ENCODE results near the gene ANGPTL2.

ANGPTL2 gene

GRCh38 chr9:127050152-127050551 lies 72.3 kb downstream of the ANGPTL2 start:
- no peaks in the 10 kb centered on the region for H3K36me3 ChIP-seq (ENCODE audit: control insufficient read depth, insufficient read depth, low read length)

GRCh38 chr9:127049581-127049980 lies 72.9 kb downstream of the ANGPTL2 start:
- no peak for TF ChIP-seq CTCF (IDR thresholded peaks at IDR 0.05; ENCODE audit: insufficient read depth, low read length, poor library complexity, severe bottlenecking)

More at GRCh38 chr9:127050152-127050551, 72.3 kb downstream of the ANGPTL2 start:
- Histone ChIP-seq H3K27me3 (replicated peaks; ENCODE audit: control insufficient read depth, insufficient read depth, low read length) (no peaks in the 10 kb centered on the region), H3K4me3 (replicated peaks; ENCODE audit: low read depth, low read length) (no peak overlapping the region)
- no peak for TF ChIP-seq CTCF (IDR thresholded peaks at IDR 0.05; ENCODE audit: insufficient read depth, low read length, poor library complexity, severe bottlenecking)
- no peak for DNase-seq (ENCODE audit: extremely low read depth, insufficient read length)

GRCh38 chr9:127049044-127049443 lies 73.4 kb downstream of the ANGPTL2 start:
- no peak for TF ChIP-seq CTCF (IDR thresholded peaks at IDR 0.05; ENCODE audit: insufficient read depth, low read length, poor library complexity, severe bottlenecking)
- no peaks in the 10 kb centered on the region for H3K36me3 ChIP-seq (ENCODE audit: control insufficient read depth, insufficient read depth, low read length)
- peak; percentile 18 for DNase-seq (ENCODE audit: extremely low read depth, insufficient read length)
- H3K27me3 ChIP-seq (replicated peaks; ENCODE audit: control insufficient read depth, insufficient read depth, low read length), result no peaks in the 10 kb centered on the region
- no peak overlapping the region for H3K4me3 ChIP-seq (replicated peaks; ENCODE audit: low read depth, low read length)

More at GRCh38 chr9:127049581-127049980, 72.9 kb downstream of the ANGPTL2 start:
- DNase-seq (ENCODE audit: extremely low read depth, insufficient read length), result no peak
- no peak overlapping the region for H3K4me3 ChIP-seq (replicated peaks; ENCODE audit: low read depth, low read length)
- no peaks in the 10 kb centered on the region for H3K36me3 ChIP-seq (ENCODE audit: control insufficient read depth, insufficient read depth, low read length)
- no peaks in the 10 kb centered on the region for H3K27me3 ChIP-seq (replicated peaks; ENCODE audit: control insufficient read depth, insufficient read depth, low read length)

GRCh38 chr9:127047971-127048370 lies 74.5 kb downstream of the ANGPTL2 start:
- Histone ChIP-seq H3K27me3 (replicated peaks; ENCODE audit: control insufficient read depth, insufficient read depth, low read length) (no peaks in the 10 kb centered on the region), H3K4me3 (replicated peaks; ENCODE audit: low read depth, low read length) (no peak overlapping the region), H3K36me3 (ENCODE audit: control insufficient read depth, insufficient read depth, low read length) (no peaks in the 10 kb centered on the region)
- no peak for DNase-seq (ENCODE audit: extremely low read depth, insufficient read length)
- TF ChIP-seq CTCF (IDR thresholded peaks at IDR 0.05; ENCODE audit: insufficient read depth, low read length, poor library complexity, severe bottlenecking), result no peak

- no peak overlapping the region for H3K4me3 ChIP-seq (replicated peaks; ENCODE audit: low read depth, low read length)
- H3K27me3 ChIP-seq (replicated peaks; ENCODE audit: control insufficient read depth, insufficient read depth, low read length), result no peaks in the 10 kb centered on the region
- DNase-seq (ENCODE audit: extremely low read depth, insufficient read length), result no peak
- no peak for TF ChIP-seq CTCF (IDR thresholded peaks at IDR 0.05; ENCODE audit: insufficient read depth, low read length, poor library complexity, severe bottlenecking)
- H3K36me3 ChIP-seq (ENCODE audit: control insufficient read depth, insufficient read depth, low read length), result no peaks in the 10 kb centered on the region
Measured at GRCh38 chr9:127045148-127045547, 77.3 kb downstream of the ANGPTL2 start.

- no peak for TF ChIP-seq CTCF (IDR thresholded peaks at IDR 0.05; ENCODE audit: insufficient read depth, low read length, poor library complexity, severe bottlenecking)
- H3K36me3 ChIP-seq (ENCODE audit: control insufficient read depth, insufficient read depth, low read length), result no peaks in the 10 kb centered on the region
- no peak for DNase-seq (ENCODE audit: extremely low read depth, insufficient read length)
- no peaks in the 10 kb centered on the region for H3K27me3 ChIP-seq (replicated peaks; ENCODE audit: control insufficient read depth, insufficient read depth, low read length)
- no peak overlapping the region for H3K4me3 ChIP-seq (replicated peaks; ENCODE audit: low read depth, low read length)
Measured at GRCh38 chr9:127039492-127039891, 82.9 kb downstream of the ANGPTL2 start.

Data from GM06990 (cell line).